ENCODE data around the gene HPCA.

DNA sequence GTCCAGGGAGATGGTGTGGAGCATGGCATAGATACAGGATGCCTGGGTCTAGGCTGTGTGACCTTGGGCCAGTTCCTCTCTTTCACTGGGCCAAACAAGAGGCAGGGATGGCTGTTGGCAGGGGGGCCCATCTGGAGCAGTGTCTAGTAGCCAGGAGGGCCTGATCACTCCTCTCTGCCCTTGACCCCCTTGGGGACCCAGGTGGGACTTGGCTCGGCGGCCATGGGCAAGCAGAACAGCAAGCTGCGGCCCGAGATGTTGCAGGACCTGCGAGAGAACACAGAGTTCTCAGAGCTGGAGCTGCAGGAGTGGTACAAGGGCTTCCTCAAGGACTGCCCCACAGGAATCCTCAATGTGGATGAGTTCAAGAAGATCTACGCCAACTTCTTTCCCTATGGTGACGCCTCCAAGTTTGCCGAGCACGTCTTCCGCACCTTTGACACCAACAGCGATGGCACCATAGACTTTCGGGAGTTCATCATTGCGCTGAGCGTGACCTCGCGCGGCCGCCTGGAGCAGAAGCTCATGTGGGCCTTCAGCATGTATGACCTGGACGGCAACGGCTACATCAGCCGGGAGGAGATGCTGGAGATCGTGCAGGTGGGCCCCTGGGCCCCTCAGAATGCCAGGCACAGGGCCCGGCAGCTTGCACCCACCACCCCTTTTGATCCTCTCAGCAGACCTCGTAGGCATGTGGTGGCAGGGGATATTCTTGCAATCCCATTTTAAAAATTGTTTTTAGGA is 2.6 kb downstream of the HPCA start:
- TF ChIP-seq, protein P1, sequence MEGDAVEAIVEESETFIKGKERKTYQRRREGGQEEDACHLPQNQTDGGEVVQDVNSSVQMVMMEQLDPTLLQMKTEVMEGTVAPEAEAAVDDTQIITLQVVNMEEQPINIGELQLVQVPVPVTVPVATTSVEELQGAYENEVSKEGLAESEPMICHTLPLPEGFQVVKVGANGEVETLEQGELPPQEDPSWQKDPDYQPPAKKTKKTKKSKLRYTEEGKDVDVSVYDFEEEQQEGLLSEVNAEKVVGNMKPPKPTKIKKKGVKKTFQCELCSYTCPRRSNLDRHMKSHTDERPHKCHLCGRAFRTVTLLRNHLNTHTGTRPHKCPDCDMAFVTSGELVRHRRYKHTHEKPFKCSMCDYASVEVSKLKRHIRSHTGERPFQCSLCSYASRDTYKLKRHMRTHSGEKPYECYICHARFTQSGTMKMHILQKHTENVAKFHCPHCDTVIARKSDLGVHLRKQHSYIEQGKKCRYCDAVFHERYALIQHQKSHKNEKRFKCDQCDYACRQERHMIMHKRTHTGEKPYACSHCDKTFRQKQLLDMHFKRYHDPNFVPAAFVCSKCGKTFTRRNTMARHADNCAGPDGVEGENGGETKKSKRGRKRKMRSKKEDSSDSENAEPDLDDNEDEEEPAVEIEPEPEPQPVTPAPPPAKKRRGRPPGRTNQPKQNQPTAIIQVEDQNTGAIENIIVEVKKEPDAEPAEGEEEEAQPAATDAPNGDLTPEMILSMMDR (IDR thresholded peaks at IDR 0.05; ENCODE audit: insufficient read depth, low read depth, low read length), result no peak
- TF ChIP-seq EZH2 (IDR thresholded peaks at IDR 0.05; ENCODE audit: insufficient read depth, low read length), result no peak
